HUES64 (cell line): ENCODE results near the gene PCSK9.

ENCODE experiments used
- H3K27ac ChIP-seq: 2 replicates; pipeline ENCODE4 v1.7.0; 2013; ENCODE audit warnings: low read depth, low read length, inconsistent platforms
- H3K27me3 ChIP-seq: 2 replicates; pipeline ENCODE4 v1.6.1; 2013; ENCODE audit warnings: mild to moderate bottlenecking, low read length; ENCODE audit not compliant: insufficient read depth
- H3K36me3 ChIP-seq: 2 replicates; pipeline ENCODE4 v1.6.1; 2013; ENCODE audit warnings: mild to moderate bottlenecking, low read length; ENCODE audit not compliant: insufficient read depth
- H3K4me1 ChIP-seq: 2 replicates; pipeline ENCODE4 v1.6.1; 2013; ENCODE audit warnings: mild to moderate bottlenecking, low read length, moderate library complexity; ENCODE audit not compliant: insufficient read depth
- H3K4me3 ChIP-seq: 2 replicates; pipeline ENCODE4 v1.5.1; 2013; ENCODE audit warnings: mild to moderate bottlenecking, low read length, moderate library complexity
- H3K9ac ChIP-seq: 2 replicates; pipeline ENCODE4 v1.6.1; 2013; ENCODE audit warnings: mild to moderate bottlenecking, low read depth, low read length
- H3K9me3 ChIP-seq: 2 replicates; pipeline ENCODE4 v1.6.1; 2013; ENCODE audit warnings: low read depth, low read length; ENCODE audit not compliant: insufficient read depth
- WGBS: fragments of 150-250, 120-280 bp; methylation state at CpG from one replicate; pipeline ENCODE4 v1.1.7; 2013; ENCODE audit warnings: missing lambda C conversion rate; 5-methylcytosine and 5-hydroxymethylcytosine counted together

The PCSK9 gene

GRCh38 chr1:55035904-55036303 lies 3.4 kb upstream of the PCSK9 start:
- H3K9me3 ChIP-seq: no peaks in the 10 kb centered on the region
- no peak overlapping the region for H3K27ac ChIP-seq
- no peak overlapping the region for H3K9ac ChIP-seq
- 86% methylated on average over 4 of the region's 4 CpGs for WGBS
- peaks cover 48% of the 10 kb centered on the region for H3K27me3 ChIP-seq
- no peaks in the 10 kb centered on the region for H3K4me1 ChIP-seq
- H3K36me3 ChIP-seq: no peaks in the 10 kb centered on the region
- H3K4me3 ChIP-seq: no peak overlapping the region

GRCh38 chr1:55037733-55038551 lies 1.4 kb upstream of the PCSK9 start:
- H3K27me3 ChIP-seq: peaks cover 56% of the 10 kb centered on the region
- no peaks in the 10 kb centered on the region for H3K36me3 ChIP-seq
- WGBS: 94% methylated on average over 8 of the region's 8 CpGs
- no peaks in the 10 kb centered on the region for H3K9me3 ChIP-seq
- H3K27ac ChIP-seq: no peak overlapping the region
- no peak overlapping the region for H3K9ac ChIP-seq
- no peaks in the 10 kb centered on the region for H3K4me1 ChIP-seq
- H3K4me3 ChIP-seq: no peak overlapping the region

- Histone ChIP-seq H3K27ac (no peak overlapping the region), H3K27me3 (peaks cover 56% of the 10 kb centered on the region)
- 90% methylated on average over 3 of the region's 3 CpGs for WGBS
Observed at GRCh38 chr1:55038552-55038838, 853 bp upstream of the PCSK9 start.

DNA sequence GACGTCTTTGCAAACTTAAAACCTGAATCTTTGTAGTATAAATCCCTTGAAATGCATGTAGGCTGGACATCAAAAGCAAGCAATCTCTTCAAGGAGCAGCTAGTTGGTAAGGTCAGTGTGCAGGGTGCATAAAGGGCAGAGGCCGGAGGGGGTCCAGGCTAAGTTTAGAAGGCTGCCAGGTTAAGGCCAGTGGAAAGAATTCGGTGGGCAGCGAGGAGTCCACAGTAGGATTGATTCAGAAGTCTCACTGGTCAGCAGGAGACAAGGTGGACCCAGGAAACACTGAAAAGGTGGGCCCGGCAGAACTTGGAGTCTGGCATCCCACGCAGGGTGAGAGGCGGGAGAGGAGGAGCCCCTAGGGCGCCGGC lies 390 bp upstream of the PCSK9 start:
- H3K9me3 ChIP-seq: no peaks in the 10 kb centered on the region

More at GRCh38 chr1:55038552-55038838, 853 bp upstream of the PCSK9 start:
- H3K9me3 ChIP-seq: no peaks in the 10 kb centered on the region
- no peaks in the 10 kb centered on the region for H3K36me3 ChIP-seq
- no peak overlapping the region for H3K4me3 ChIP-seq
- no peaks in the 10 kb centered on the region for H3K4me1 ChIP-seq
- H3K9ac ChIP-seq: no peak overlapping the region

GRCh38 chr1:55040083-55040932 lies 960 bp downstream of the PCSK9 start:
- Histone ChIP-seq H3K27me3 (peaks cover 56% of the 10 kb centered on the region), H3K27ac (no peak overlapping the region), H3K9me3 (no peaks in the 10 kb centered on the region), H3K4me1 (no peaks in the 10 kb centered on the region), H3K9ac (peak overlapping the region; percentile 17; the same call in 1 of the 2 replicates), H3K4me3 (peak overlapping the region; percentile 54), H3K36me3 (0 out of 2 replicates have a peak, but pooled peaks cover 3% of the 10 kb centered on the region)
- 60% methylated on average over 49 of the region's 49 CpGs for WGBS

More for the DNA sequence above, 390 bp upstream of the PCSK9 start:
- H3K27ac ChIP-seq: no peak overlapping the region
- peak overlapping the region; percentile 54 for H3K4me3 ChIP-seq
- H3K27me3 ChIP-seq: peaks cover 56% of the 10 kb centered on the region
- no peaks in the 10 kb centered on the region for H3K36me3 ChIP-seq
- 68% methylated on average over 9 of the region's 9 CpGs for WGBS
- no peak overlapping the region for H3K9ac ChIP-seq
- H3K4me1 ChIP-seq: no peaks in the 10 kb centered on the region

DNA sequence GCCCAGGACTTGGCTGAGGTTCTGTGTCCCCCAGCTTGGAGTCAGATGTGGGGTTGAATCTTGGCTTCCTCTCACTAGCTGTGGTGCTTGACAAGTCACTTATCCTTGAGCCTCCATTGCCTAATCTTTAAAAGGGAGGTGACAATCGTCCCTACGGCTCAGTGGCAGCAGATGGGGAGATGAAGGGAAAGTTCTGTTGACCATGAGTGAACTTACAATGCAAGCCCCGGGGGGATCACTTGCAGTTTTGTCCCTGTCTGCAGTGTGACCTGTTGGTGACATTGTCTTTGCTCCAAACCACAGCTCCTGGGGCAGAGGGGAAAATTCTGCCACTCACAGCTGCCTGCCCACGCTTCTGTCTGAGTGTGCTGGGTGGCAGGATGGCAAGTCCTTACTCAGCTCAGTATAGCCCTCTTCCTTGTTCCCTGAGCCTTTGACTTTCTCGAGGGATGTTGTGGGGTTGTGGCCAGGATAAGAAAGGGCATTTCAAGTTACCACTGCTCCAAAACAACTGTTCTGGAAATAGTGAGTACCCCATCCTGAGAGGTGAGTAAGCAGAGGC lies 1.7 kb downstream of the PCSK9 start:
- Histone ChIP-seq H3K9ac (no peak overlapping the region), H3K27me3 (peaks cover 56% of the 10 kb centered on the region), H3K27ac (no peak overlapping the region), H3K4me3 (peak overlapping the region; percentile 54; the same call in 1 of the 2 replicates), H3K36me3 (0 out of 2 replicates have a peak, but pooled peaks cover 3% of the 10 kb centered on the region), H3K9me3 (no peaks in the 10 kb centered on the region), H3K4me1 (no peaks in the 10 kb centered on the region)
- WGBS: 85% methylated on average over 4 of the region's 5 CpGs

DNA sequence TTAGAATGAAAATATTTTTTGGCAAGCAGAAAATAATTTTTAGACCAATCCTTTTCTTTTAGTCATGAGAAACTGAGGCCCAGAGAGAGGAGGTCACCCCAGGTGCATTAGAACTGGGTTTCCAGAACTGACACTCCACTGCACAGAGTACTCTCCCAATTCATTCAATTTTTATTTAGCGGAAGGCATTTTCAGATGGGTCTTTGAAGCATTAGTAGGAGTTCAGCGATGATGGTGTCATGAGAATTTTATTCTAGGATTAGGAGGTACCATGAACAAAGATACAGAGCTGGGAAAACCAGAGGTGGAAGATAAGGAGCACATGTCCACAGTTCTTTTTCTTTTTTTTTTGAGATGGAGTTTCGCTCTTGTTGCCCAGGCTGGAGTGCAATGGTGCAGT lies 2.3 kb downstream of the PCSK9 start:
- 0 out of 2 replicates have a peak, but pooled peaks cover 3% of the 10 kb centered on the region for H3K36me3 ChIP-seq
- 67% methylated on average over 3 of the region's 3 CpGs for WGBS
- no peaks in the 10 kb centered on the region for H3K9me3 ChIP-seq
- no peak overlapping the region for H3K9ac ChIP-seq
- peaks cover 51% of the 10 kb centered on the region for H3K27me3 ChIP-seq
- H3K4me3 ChIP-seq: no peak overlapping the region
- no peaks in the 10 kb centered on the region for H3K4me1 ChIP-seq
- H3K27ac ChIP-seq: no peak overlapping the region

- 0 out of 2 replicates have a peak, but pooled peaks cover 6% of the 10 kb centered on the region for H3K36me3 ChIP-seq
- no peak overlapping the region for H3K9ac ChIP-seq
- WGBS: 93% methylated on average over 2 of the region's 2 CpGs
Observed at GRCh38 chr1:55043011-55043410, 3.7 kb downstream of the PCSK9 start.

GRCh38 chr1:55043726-55044125 lies 4.4 kb downstream of the PCSK9 start:
- Histone ChIP-seq H3K9ac (no peak overlapping the region), H3K36me3 (0 out of 2 replicates have a peak, but pooled peaks cover 6% of the 10 kb centered on the region)
- WGBS: 95% methylated on average over 9 of the region's 9 CpGs

More at GRCh38 chr1:55043011-55043410, 3.7 kb downstream of the PCSK9 start:
- H3K9me3 ChIP-seq: no peaks in the 10 kb centered on the region
- H3K4me1 ChIP-seq: no peaks in the 10 kb centered on the region
- H3K4me3 ChIP-seq: no peak overlapping the region
- H3K27ac ChIP-seq: no peak overlapping the region
- H3K27me3 ChIP-seq: peaks cover 37% of the 10 kb centered on the region

GRCh38 chr1:55044617-55045397 lies 5.5 kb downstream of the PCSK9 start:
- Histone ChIP-seq H3K36me3 (0 out of 2 replicates have a peak, but pooled peaks cover 6% of the 10 kb centered on the region), H3K9ac (no peak overlapping the region), H3K4me3 (no peak overlapping the region), H3K27ac (no peak overlapping the region), H3K9me3 (no peaks in the 10 kb centered on the region), H3K4me1 (no peaks in the 10 kb centered on the region), H3K27me3 (peaks cover 19% of the 10 kb centered on the region)
- WGBS: 96% methylated on average over 15 of the region's 15 CpGs

More at GRCh38 chr1:55043726-55044125, 4.4 kb downstream of the PCSK9 start:
- Histone ChIP-seq H3K4me1 (no peaks in the 10 kb centered on the region), H3K9me3 (no peaks in the 10 kb centered on the region), H3K27ac (no peak overlapping the region), H3K27me3 (peaks cover 30% of the 10 kb centered on the region), H3K4me3 (no peak overlapping the region)
